ENCODE data around the gene ATF7IP.

DNA sequence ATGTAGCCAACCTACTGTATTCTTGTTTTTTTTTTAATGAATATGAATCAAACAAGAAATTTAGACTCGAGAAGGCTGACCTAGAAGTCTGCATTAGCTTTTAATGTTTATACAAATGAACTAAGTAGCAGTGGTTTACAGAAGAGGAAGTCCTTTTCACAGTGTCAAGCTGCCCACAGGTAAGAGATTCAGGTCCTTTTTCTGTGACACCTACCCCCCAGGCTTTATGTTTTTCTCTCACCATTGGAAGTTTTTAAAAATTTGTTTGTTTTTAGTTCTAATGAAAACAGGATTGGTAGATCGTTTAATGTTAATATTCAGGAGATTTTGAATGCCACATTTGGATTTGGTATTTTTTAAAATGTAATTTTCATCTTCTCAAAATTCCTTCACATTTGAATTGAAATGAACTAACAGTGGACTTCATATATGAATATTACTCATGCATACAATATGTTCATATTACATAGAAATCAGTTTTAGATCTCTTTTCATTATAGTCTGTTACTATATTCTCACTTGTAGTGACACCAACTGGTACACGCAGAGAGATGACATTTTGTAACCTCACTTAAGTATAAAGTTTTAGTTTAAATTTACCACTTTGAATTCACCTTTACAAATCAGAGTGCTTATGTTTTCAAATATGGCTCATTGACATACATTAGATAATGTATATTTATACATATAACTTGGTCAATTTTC is 29.7 kb downstream of the ATF7IP start:
- TF ChIP-seq, protein P1, sequence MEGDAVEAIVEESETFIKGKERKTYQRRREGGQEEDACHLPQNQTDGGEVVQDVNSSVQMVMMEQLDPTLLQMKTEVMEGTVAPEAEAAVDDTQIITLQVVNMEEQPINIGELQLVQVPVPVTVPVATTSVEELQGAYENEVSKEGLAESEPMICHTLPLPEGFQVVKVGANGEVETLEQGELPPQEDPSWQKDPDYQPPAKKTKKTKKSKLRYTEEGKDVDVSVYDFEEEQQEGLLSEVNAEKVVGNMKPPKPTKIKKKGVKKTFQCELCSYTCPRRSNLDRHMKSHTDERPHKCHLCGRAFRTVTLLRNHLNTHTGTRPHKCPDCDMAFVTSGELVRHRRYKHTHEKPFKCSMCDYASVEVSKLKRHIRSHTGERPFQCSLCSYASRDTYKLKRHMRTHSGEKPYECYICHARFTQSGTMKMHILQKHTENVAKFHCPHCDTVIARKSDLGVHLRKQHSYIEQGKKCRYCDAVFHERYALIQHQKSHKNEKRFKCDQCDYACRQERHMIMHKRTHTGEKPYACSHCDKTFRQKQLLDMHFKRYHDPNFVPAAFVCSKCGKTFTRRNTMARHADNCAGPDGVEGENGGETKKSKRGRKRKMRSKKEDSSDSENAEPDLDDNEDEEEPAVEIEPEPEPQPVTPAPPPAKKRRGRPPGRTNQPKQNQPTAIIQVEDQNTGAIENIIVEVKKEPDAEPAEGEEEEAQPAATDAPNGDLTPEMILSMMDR (IDR thresholded peaks at IDR 0.05), result no peak
- TF ChIP-seq, protein P2, sequence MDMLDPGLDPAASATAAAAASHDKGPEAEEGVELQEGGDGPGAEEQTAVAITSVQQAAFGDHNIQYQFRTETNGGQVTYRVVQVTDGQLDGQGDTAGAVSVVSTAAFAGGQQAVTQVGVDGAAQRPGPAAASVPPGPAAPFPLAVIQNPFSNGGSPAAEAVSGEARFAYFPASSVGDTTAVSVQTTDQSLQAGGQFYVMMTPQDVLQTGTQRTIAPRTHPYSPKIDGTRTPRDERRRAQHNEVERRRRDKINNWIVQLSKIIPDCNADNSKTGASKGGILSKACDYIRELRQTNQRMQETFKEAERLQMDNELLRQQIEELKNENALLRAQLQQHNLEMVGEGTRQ (IDR thresholded peaks at IDR 0.05; ENCODE audit: borderline replicate concordance, low read depth, low read length), result no peak
- TF ChIP-seq, protein P3, sequence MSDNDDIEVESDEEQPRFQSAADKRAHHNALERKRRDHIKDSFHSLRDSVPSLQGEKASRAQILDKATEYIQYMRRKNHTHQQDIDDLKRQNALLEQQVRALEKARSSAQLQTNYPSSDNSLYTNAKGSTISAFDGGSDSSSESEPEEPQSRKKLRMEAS (IDR thresholded peaks at IDR 0.05; ENCODE audit: low read depth), result no peak
- TF ChIP-seq EP300 (IDR thresholded peaks at IDR 0.05; ENCODE audit: borderline replicate concordance in 1 of 2, low read depth in 1 of 2, low read length in 1 of 2) (no peak), SIN3A (IDR thresholded peaks at IDR 0.05; ENCODE audit: borderline replicate concordance, low read depth, low read length) (no peak), MEF2A (IDR thresholded peaks at IDR 0.05; ENCODE audit: borderline replicate concordance, low read depth) (no peak), TEAD4 (IDR thresholded peaks at IDR 0.05; ENCODE audit: borderline replicate concordance, insufficient read depth) (no peak), RAD21 (IDR thresholded peaks at IDR 0.05; ENCODE audit: low read length) (no peak)
